ENCODE data around the gene EGF.

Gene EGF

GRCh38 chr4:109959195-109959594 is 46.5 kb downstream of the EGF start:
- H3K9ac ChIP-seq (ENCODE audit: low read length): no peak overlapping the region
- H3K27ac ChIP-seq (ENCODE audit: low read depth, low read length, poor library complexity, severe bottlenecking): no peak overlapping the region
- H3K9me2 ChIP-seq (ENCODE audit: low read depth, low read length): no peaks in the 10 kb centered on the region
- no peaks in the 10 kb centered on the region for H4K20me1 ChIP-seq (ENCODE audit: insufficient read depth, low read length)
- no peaks in the 10 kb centered on the region for H3K27me3 ChIP-seq (ENCODE audit: insufficient read depth, low read length)
- H3F3A ChIP-seq (ENCODE audit: insufficient read depth, low read length): no peaks in the 10 kb centered on the region
- no peaks in the 10 kb centered on the region for H3K79me2 ChIP-seq (ENCODE audit: insufficient read depth, low read length)
- H3K36me3 ChIP-seq (ENCODE audit: insufficient read depth, low read length): no peaks in the 10 kb centered on the region
- H2AFZ ChIP-seq (ENCODE audit: low read length): peak overlapping the region; percentile 20; the same call in 1 of the 2 replicates
- H3K4me1 ChIP-seq (ENCODE audit: insufficient read depth, low read length, severe bottlenecking): no peaks in the 10 kb centered on the region
- no peak for TF ChIP-seq EZH2 (IDR thresholded peaks at IDR 0.05; ENCODE audit: borderline replicate concordance, low read length)
- TF ChIP-seq CTCF (IDR thresholded peaks at IDR 0.05; ENCODE audit: low read length): no peak
- H3K9me3 ChIP-seq (ENCODE audit: low read length): no peaks in the 10 kb centered on the region
- no peak overlapping the region for H3K4me3 ChIP-seq (ENCODE audit: low read depth, low read length, poor library complexity, severe bottlenecking)
- H3K4me2 ChIP-seq (ENCODE audit: low read length): no peak overlapping the region

- H3K79me2 ChIP-seq (ENCODE audit: insufficient read depth, low read length): no peaks in the 10 kb centered on the region
- no peaks in the 10 kb centered on the region for H3K27me3 ChIP-seq (ENCODE audit: insufficient read depth, low read length)
- no peak for TF ChIP-seq CTCF (IDR thresholded peaks at IDR 0.05; ENCODE audit: low read length)
- TF ChIP-seq EZH2 (IDR thresholded peaks at IDR 0.05; ENCODE audit: borderline replicate concordance, low read length): no peak
- H3K4me1 ChIP-seq (ENCODE audit: insufficient read depth, low read length, severe bottlenecking): no peaks in the 10 kb centered on the region
- H3K9me3 ChIP-seq (ENCODE audit: low read length): no peaks in the 10 kb centered on the region
- H3K4me3 ChIP-seq (ENCODE audit: low read depth, low read length, poor library complexity, severe bottlenecking): no peak overlapping the region
- no peak overlapping the region for H2AFZ ChIP-seq (ENCODE audit: low read length)
- H3K4me2 ChIP-seq (ENCODE audit: low read length): no peak overlapping the region
- no peaks in the 10 kb centered on the region for H3K9me2 ChIP-seq (ENCODE audit: low read depth, low read length)
- H3K9ac ChIP-seq (ENCODE audit: low read length): no peak overlapping the region
- H4K20me1 ChIP-seq (ENCODE audit: insufficient read depth, low read length): no peaks in the 10 kb centered on the region
- no peaks in the 10 kb centered on the region for H3F3A ChIP-seq (ENCODE audit: insufficient read depth, low read length)
- H3K36me3 ChIP-seq (ENCODE audit: insufficient read depth, low read length): no peaks in the 10 kb centered on the region
- H3K27ac ChIP-seq (ENCODE audit: low read depth, low read length, poor library complexity, severe bottlenecking): no peak overlapping the region
Observed at GRCh38 chr4:109962401-109962800, 49.7 kb downstream of the EGF start.

GRCh38 chr4:109966891-109967481 is 54.3 kb downstream of the EGF start:
- H2AFZ ChIP-seq (ENCODE audit: low read length): no peak overlapping the region
- no peaks in the 10 kb centered on the region for H4K20me1 ChIP-seq (ENCODE audit: insufficient read depth, low read length)
- no peak overlapping the region for H3K27ac ChIP-seq (ENCODE audit: low read depth, low read length, poor library complexity, severe bottlenecking)
- H3K9ac ChIP-seq (ENCODE audit: low read length): no peak overlapping the region
- no peaks in the 10 kb centered on the region for H3F3A ChIP-seq (ENCODE audit: insufficient read depth, low read length)
- H3K9me3 ChIP-seq (ENCODE audit: low read length): no peaks in the 10 kb centered on the region
- no peak overlapping the region for H3K4me3 ChIP-seq (ENCODE audit: low read depth, low read length, poor library complexity, severe bottlenecking)
- H3K9me2 ChIP-seq (ENCODE audit: low read depth, low read length): no peaks in the 10 kb centered on the region
- no peaks in the 10 kb centered on the region for H3K4me1 ChIP-seq (ENCODE audit: insufficient read depth, low read length, severe bottlenecking)
- H3K4me2 ChIP-seq (ENCODE audit: low read length): no peak overlapping the region
- no peaks in the 10 kb centered on the region for H3K79me2 ChIP-seq (ENCODE audit: insufficient read depth, low read length)
- no peaks in the 10 kb centered on the region for H3K27me3 ChIP-seq (ENCODE audit: insufficient read depth, low read length)
- H3K36me3 ChIP-seq (ENCODE audit: insufficient read depth, low read length): no peaks in the 10 kb centered on the region
- TF ChIP-seq CTCF (IDR thresholded peaks at IDR 0.05; ENCODE audit: low read length) (no peak), EZH2 (IDR thresholded peaks at IDR 0.05; ENCODE audit: borderline replicate concordance, low read length) (no peak)

Measured in OCI-LY1 (cell line).